Endothelial cell of umbilical vein (primary cell): ENCODE data around the gene SELL. TPM values are rescaled to one million over a fixed set of nuclear protein-coding genes. Genes with fewer than 3 reads are reported as not detected.

Experiments used
- BruUV-seq: library from RNA; stranded (reverse); fragments of 400-500 nt; replicated peaks from 2 replicates; lab custom pipeline; 2021; lab: Mats Ljungman, UMichigan
- CTCF ChIA-PET: fragments of 300-600, 350-600 bp; sonication (Branson Sonifier 250); formaldehyde crosslinking; loops from one replicate; lab custom pipeline; 2021; ENCODE audit warnings: antibody characterized with exemption, inconsistent platforms; lab: Charles Lee
- POLR2A ChIA-PET: fragments of 300-600, 350-600 bp; sonication (Branson Sonifier 250); formaldehyde crosslinking; loops from one replicate; lab custom pipeline; 2021; ENCODE audit warnings: antibody characterized with exemption, inconsistent platforms; lab: Charles Lee
- DNase-seq: peaks from one replicate; pipeline ENCODE4 v3.0.0-alpha.2; 2011; ENCODE audit warnings: low read depth, low spot score
- FAIRE-seq: peaks from 2 replicates; lab custom pipeline; 2011; peaks lifted over from hg19 to GRCh38; lab: Jason Lieb, UNC
- H2AFZ ChIP-seq: 2 replicates; pipeline ENCODE4 v1.6.0; 2012; ENCODE audit warnings: low read depth, low read length, control low read depth, inconsistent platforms
- H3K27ac ChIP-seq: 2 replicates; pipeline ENCODE4 v1.5.1; 2011; ENCODE audit warnings: low read depth, mild to moderate bottlenecking, control low read depth, low read length, moderate library complexity; ENCODE audit not compliant: insufficient read depth
- H3K27me3 ChIP-seq, 2 experiments: 2 replicates each; pipeline versions ENCODE4 v1.6.0 to v1.6.1; 2011; ENCODE audit warnings: low read length in 2 of 2, mixed read lengths in 1 of 2; ENCODE audit not compliant: control insufficient read depth in 2 of 2, insufficient read depth in 2 of 2
- H3K36me3 ChIP-seq, 2 experiments: 2 replicates in 1 of 2; 3 replicates in 1 of 2; pipeline ENCODE4 v1.5.1; 2011; ENCODE audit warnings: low read length in 2 of 2, mild to moderate bottlenecking in 1 of 2, moderate library complexity in 1 of 2; ENCODE audit not compliant: control insufficient read depth in 2 of 2, insufficient read depth in 2 of 2; ENCODE audit errors: extremely low read depth in 1 of 2
- H3K4me1 ChIP-seq: 3 replicates; pipeline ENCODE4 v1.5.1; 2011; ENCODE audit warnings: mild to moderate bottlenecking, low read length; ENCODE audit not compliant: control insufficient read depth, insufficient read depth; ENCODE audit errors: extremely low read depth
- H3K4me2 ChIP-seq: 2 replicates; pipeline ENCODE4 v1.6.1; 2011; ENCODE audit warnings: low read length, control low read depth, mixed read lengths; ENCODE audit not compliant: insufficient read depth
- H3K4me3 ChIP-seq, 3 experiments: fragments of 200-600 bp in 1 of 3; sonication (generic), shearing (Covaris generic) in 1 of 3; replicated peaks in 1 of 3; 2 replicates each; pipeline ENCODE4 v1.5.1; 2011 to 2016; ENCODE audit warnings: control low read depth in 3 of 3, low read length in 3 of 3, mild to moderate bottlenecking in 2 of 3, inconsistent platforms in 1 of 3, low read depth in 1 of 3, moderate library complexity in 1 of 3; ENCODE audit not compliant: insufficient read depth in 1 of 3
- H3K79me2 ChIP-seq: 2 replicates; pipeline ENCODE4 v1.6.0; 2012; ENCODE audit warnings: low read length, inconsistent platforms; ENCODE audit not compliant: control insufficient read depth, insufficient read depth
- H3K9ac ChIP-seq: replicated peaks from 2 replicates; pipeline ENCODE3; 2011; ENCODE audit warnings: low read length, control low read depth; ENCODE audit not compliant: insufficient read depth; ENCODE audit errors: extremely low read depth
- H3K9me1 ChIP-seq: replicated peaks from 3 replicates; pipeline ENCODE4 v1.6.0; 2011; ENCODE audit warnings: mild to moderate bottlenecking, low read length; ENCODE audit not compliant: control insufficient read depth, insufficient read depth; ENCODE audit errors: extremely low read depth
- H3K9me3 ChIP-seq: replicated peaks from 2 replicates; pipeline ENCODE4 v1.5.1; 2012; ENCODE audit warnings: low read length, inconsistent platforms; ENCODE audit not compliant: control insufficient read depth, insufficient read depth
- H4K20me1 ChIP-seq: replicated peaks from 2 replicates; pipeline ENCODE3; 2011; ENCODE audit warnings: mild to moderate bottlenecking, low read length; ENCODE audit not compliant: control insufficient read depth, insufficient read depth; ENCODE audit errors: extremely low read depth
- CTCF ChIP-seq, 2 donors: IDR thresholded peaks; 1 replicate in 1 of 2; 2 replicates in 1 of 2; pipeline ENCODE4 v1.5.1; 2011; ENCODE audit warnings: low read length in 2 of 2, mild to moderate bottlenecking in 2 of 2, moderate library complexity in 2 of 2, control low read depth in 1 of 2, inconsistent platforms in 1 of 2, low read depth in 1 of 2; ENCODE audit not compliant: insufficient read depth in 1 of 2; ENCODE audit errors: extremely low read depth in 1 of 2
- EZH2 ChIP-seq: IDR thresholded peaks from 2 replicates; pipeline ENCODE4 v1.6.1; 2012; ENCODE audit warnings: borderline replicate concordance, low read depth, mild to moderate bottlenecking, moderate library complexity, low read length, inconsistent platforms; ENCODE audit not compliant: severe bottlenecking
- FOS ChIP-seq: IDR thresholded peaks from 2 replicates; pipeline ENCODE4 v1.6.1; 2011; ENCODE audit warnings: mild to moderate bottlenecking, low read length, moderate library complexity, borderline replicate concordance; ENCODE audit not compliant: insufficient read depth
- GATA2 ChIP-seq: IDR thresholded peaks from 2 replicates; pipeline ENCODE4 v1.7.0; 2011; ENCODE audit warnings: low read depth, mild to moderate bottlenecking, moderate library complexity, mixed read lengths, low read length; ENCODE audit not compliant: insufficient read length, insufficient read depth
- JUN ChIP-seq: IDR thresholded peaks from 2 replicates; pipeline ENCODE4 v1.6.1; 2011; ENCODE audit warnings: borderline replicate concordance, low read depth; ENCODE audit not compliant: insufficient read length, insufficient read depth
- MAX ChIP-seq: IDR thresholded peaks from 2 replicates; pipeline ENCODE4 v1.6.1; 2011; ENCODE audit not compliant: insufficient read depth, insufficient read length
- MYC ChIP-seq: IDR thresholded peaks from one replicate; pipeline ENCODE4 v1.6.1; 2011; ENCODE audit warnings: mild to moderate bottlenecking, low read depth, low read length
- POLR2A ChIP-seq: IDR thresholded peaks from 2 replicates; pipeline ENCODE4 v1.6.1; 2012; ENCODE audit warnings: low read depth, mild to moderate bottlenecking, control low read depth, low read length
- POLR2AphosphoS5 ChIP-seq: IDR thresholded peaks from 2 replicates; pipeline ENCODE4 v1.6.1; 2012; ENCODE audit warnings: low read depth, mild to moderate bottlenecking, control low read depth, low read length, moderate library complexity; ENCODE audit not compliant: insufficient read depth
- dilution Hi-C: fragments of 300-500 bp; cut with MboI; formaldehyde crosslinking; loops from one replicate; pipeline ENCODE4 v1.15.0; 2019; ENCODE audit warnings: low sequenced_read_pairs; ENCODE audit not compliant: extremely low pct_ligation_motif_present
- intact Hi-C: fragments of 100-400 bp; cut with micrococcal nuclease; formaldehyde crosslinking; loops from one replicate; pipeline ENCODE4 v1.10.0; 2022
- polyA plus RNA-seq, 4 experiments: library from polyadenylated mRNA; depleted of rRNA in 3 of 4; stranded (reverse) in 3 of 4; unstranded in 1 of 4; fragments of >200 nt; gene quantifications; 2 replicates each; pipeline versions ENCODE4 v1.2.1 to v1.2.3, GENCODE V29; 2011 to 2012; ENCODE audit warnings: missing spikeins in 1 of 4
- total RNA-seq: library from RNA; stranded (reverse); gene quantifications from 2 replicates; pipeline ENCODE4 v1.2.3, GENCODE V29; 2021

The SELL gene
- total and polyA plus RNA-seq, 2 donors (not counting 3 experiments of a cell fraction or from before 2014, with no cell fraction given): 0.68 to 1.8 TPM

- DNase-seq (no peak), FAIRE-seq (no peak)
- no peaks in the 10 kb centered on the region for H3K9me1 ChIP-seq
- H3K27ac ChIP-seq: no peak overlapping the region
- H3K9ac ChIP-seq: no peak overlapping the region
- H3K79me2 ChIP-seq: no peaks in the 10 kb centered on the region
- no peaks in the 10 kb centered on the region for H3K4me1 ChIP-seq
- no TSS peak for BruUV-seq
- H2AFZ ChIP-seq: no peak overlapping the region
- no peaks in the 10 kb centered on the region for H3K9me3 ChIP-seq
- no peak overlapping the region for H3K4me3 ChIP-seq
- no peaks in the 10 kb centered on the region for H3K36me3 ChIP-seq
- H3K27me3 ChIP-seq: peaks cover 10 to 11% of the 10 kb centered on the region in 2 experiments
- no peak overlapping the region for H3K4me2 ChIP-seq
- ChIA-PET POLR2A (no interaction called here), CTCF (interaction anchor here (1.4 to 3.3 kb wide), 2 partner anchors 11 to 15 kb away, joined by 4 to 17 read pairs; no protein-coding TSS in a partner anchor)
- no peaks in the 10 kb centered on the region for H4K20me1 ChIP-seq
- dilution Hi-C loops (no loop called here), intact Hi-C loops (no loop called here)
- TF ChIP-seq JUN (no peak), MAX (no peak), GATA2 (no peak), MYC (no peak), FOS (no peak), POLR2A (no peak), EZH2 (no peak), POLR2AphosphoS5 (no peak), CTCF (IDR thresholded peaks at IDR 0.05; ENCODE audit: extremely low read depth in 1 of 2, insufficient read depth in 1 of 2, low read depth in 1 of 2, low read length in 2 of 2) (no peak)
Measured at GRCh38 chr1:169727307-169727706, 15.9 kb upstream of the SELL start.
